ENCODE results near the gene GSTM5. TPM values are rescaled to one million over a fixed set of nuclear protein-coding genes. Genes with fewer than 3 reads are reported as not detected.
A peak's percentile ranks its signal among the peaks of the same experiment; 100 is the strongest.

Gene GSTM5
- total RNA-seq, 1 experiment from 2014 or later: not detected

GRCh38 chr1:109704173-109704572 lies 7.9 kb upstream of the GSTM5 start:
- Histone ChIP-seq H3K9me3 (ENCODE audit: control insufficient read depth, low read depth, low read length) (no peaks in the 10 kb centered on the region), H3K27me3 (ENCODE audit: insufficient read depth, low read length) (no peaks in the 10 kb centered on the region), H3K4ac (ENCODE audit: low read depth, low read length) (no peak overlapping the region), H4K8ac (replicated peaks; ENCODE audit: insufficient read length, low read depth, low read length) (no peak overlapping the region), H3T11ph (ENCODE audit: low read length) (no peak overlapping the region), H3K23ac (ENCODE audit: insufficient read length, low read depth, low read length) (no peak overlapping the region), H3K79me1 (ENCODE audit: insufficient read depth, low read depth, low read length, poor library complexity, severe bottlenecking) (no peaks in the 10 kb centered on the region), H2BK5ac (ENCODE audit: insufficient read length, low read length) (no peak overlapping the region), H3K4me1 (ENCODE audit: insufficient read depth, low read length) (no peaks in the 10 kb centered on the region), H2BK15ac (ENCODE audit: low read depth, low read length) (no peak overlapping the region), H2BK120ac (ENCODE audit: low read depth, low read length, poor library complexity, severe bottlenecking) (no peak overlapping the region), H4K91ac (ENCODE audit: insufficient read length, low read depth, low read length) (no peak overlapping the region), H2AFZ (ENCODE audit: low read length) (no peak overlapping the region), H3K14ac (ENCODE audit: insufficient read depth, low read length) (no peak overlapping the region), H3K4me2 (ENCODE audit: insufficient read depth, insufficient read length, low read length) (no peak overlapping the region), H3K18ac (ENCODE audit: insufficient read length, low read depth, low read length) (no peak overlapping the region), H3K27ac (ENCODE audit: insufficient read length, low read depth, low read length) (no peak overlapping the region), H2AK5ac (ENCODE audit: insufficient read length, low read length) (no peak overlapping the region), H4K5ac (ENCODE audit: insufficient read length, low read depth, low read length) (no peak overlapping the region), H2BK20ac (ENCODE audit: low read depth, low read length, poor library complexity, severe bottlenecking) (no peak overlapping the region), H2BK12ac (ENCODE audit: insufficient read length, low read depth, low read length) (no peak overlapping the region), H3K9ac (ENCODE audit: extremely low read depth, insufficient read length, low read length) (no peak overlapping the region), H4K20me1 (ENCODE audit: control insufficient read depth, insufficient read depth, insufficient read length) (no peaks in the 10 kb centered on the region), H3K79me2 (ENCODE audit: insufficient read depth, low read length) (no peaks in the 10 kb centered on the region), H3K56ac (ENCODE audit: insufficient read length, low read depth, low read length) (no peak overlapping the region), H3K23me2 (ENCODE audit: insufficient read length, low read depth, low read length, poor library complexity, severe bottlenecking) (no peaks in the 10 kb centered on the region)
- Mint-ChIP-seq H3K4me1 (peaks cover 0 to 3% of the 10 kb centered on the region in 2 experiments; a peak in 2 of 4 replicates), H3K9me3 (peaks cover 19 to 32% of the 10 kb centered on the region in 2 experiments), H3K4me3 (no peak overlapping the region), H3K27me3 (ENCODE audit: low read depth) (peaks cover 13% of the 10 kb centered on the region), H3K27ac (no peak overlapping the region), H3K36me3 (ENCODE audit: insufficient read depth in 1 of 3, low read depth in 3 of 3) (peaks cover 7 to 21% (median 9%) of the 10 kb centered on the region in 3 experiments; a peak in 6 of 7 replicates)
- TF ChIP-seq CTCF (conservative IDR thresholded peaks at IDR 0.05): peak; percentile 43; the same call in 2 of the 3 replicates
- no peak for DNase-seq
- no CpG with 5 or more reads among the region's 8 CpGs for WGBS (ENCODE audit: extremely low coverage, insufficient read length, low lambda C conversion rate)

Measured in H9 (cell line).